ENCODE measurements around the gene ZNF362. TPM values are rescaled to one million over a fixed set of nuclear protein-coding genes. Genes with fewer than 3 reads are reported as not detected.

The ZNF362 gene
- total and polyA plus RNA-seq, 4 donors = 2.3 to 6.3 (median 5.4) TPM

GRCh38 chr1:33261344-33261743 lies 5.1 kb downstream of the ZNF362 start:
- H3K4me1 ChIP-seq (ENCODE audit: control insufficient read depth in 4 of 4, insufficient read depth in 4 of 4, low read length in 3 of 4) = peaks cover 11 to 31% (median 21%) of the 10 kb centered on the region in 4 donors
- no peak overlapping the region for H3K4me3 ChIP-seq (ENCODE audit: low read depth in 1 of 3, low read length in 3 of 3)
- no peaks in the 10 kb centered on the region for H3K27me3 ChIP-seq (ENCODE audit: control insufficient read depth in 4 of 4, insufficient read depth in 4 of 4, low read length in 3 of 4)
- no peak overlapping the region for H3K27ac ChIP-seq (ENCODE audit: low read depth in 1 of 2, low read length in 2 of 2)
- H3K36me3 ChIP-seq (ENCODE audit: control insufficient read depth in 4 of 4, insufficient read depth in 3 of 4, low read depth in 1 of 4, low read length in 3 of 4) = no peaks in the 10 kb centered on the region
- TF ChIP-seq FOXA1 (IDR thresholded peaks at IDR 0.05) (no peak), FOXA2 (IDR thresholded peaks at IDR 0.05) (no peak), RXRA (IDR thresholded peaks at IDR 0.05) (no peak), YY1 (IDR thresholded peaks at IDR 0.05) (no peak), SP1 (IDR thresholded peaks at IDR 0.05) (no peak), TAF1 (conservative IDR thresholded peaks at IDR 0.05) (no peak), CTCF (IDR thresholded peaks at IDR 0.05; ENCODE audit: low read depth, low read length, missing input control) (no peak), RAD21 (IDR thresholded peaks at IDR 0.05) (no peak), JUND (IDR thresholded peaks at IDR 0.05) (no peak)
- TF ChIP-seq, protein P1, sequence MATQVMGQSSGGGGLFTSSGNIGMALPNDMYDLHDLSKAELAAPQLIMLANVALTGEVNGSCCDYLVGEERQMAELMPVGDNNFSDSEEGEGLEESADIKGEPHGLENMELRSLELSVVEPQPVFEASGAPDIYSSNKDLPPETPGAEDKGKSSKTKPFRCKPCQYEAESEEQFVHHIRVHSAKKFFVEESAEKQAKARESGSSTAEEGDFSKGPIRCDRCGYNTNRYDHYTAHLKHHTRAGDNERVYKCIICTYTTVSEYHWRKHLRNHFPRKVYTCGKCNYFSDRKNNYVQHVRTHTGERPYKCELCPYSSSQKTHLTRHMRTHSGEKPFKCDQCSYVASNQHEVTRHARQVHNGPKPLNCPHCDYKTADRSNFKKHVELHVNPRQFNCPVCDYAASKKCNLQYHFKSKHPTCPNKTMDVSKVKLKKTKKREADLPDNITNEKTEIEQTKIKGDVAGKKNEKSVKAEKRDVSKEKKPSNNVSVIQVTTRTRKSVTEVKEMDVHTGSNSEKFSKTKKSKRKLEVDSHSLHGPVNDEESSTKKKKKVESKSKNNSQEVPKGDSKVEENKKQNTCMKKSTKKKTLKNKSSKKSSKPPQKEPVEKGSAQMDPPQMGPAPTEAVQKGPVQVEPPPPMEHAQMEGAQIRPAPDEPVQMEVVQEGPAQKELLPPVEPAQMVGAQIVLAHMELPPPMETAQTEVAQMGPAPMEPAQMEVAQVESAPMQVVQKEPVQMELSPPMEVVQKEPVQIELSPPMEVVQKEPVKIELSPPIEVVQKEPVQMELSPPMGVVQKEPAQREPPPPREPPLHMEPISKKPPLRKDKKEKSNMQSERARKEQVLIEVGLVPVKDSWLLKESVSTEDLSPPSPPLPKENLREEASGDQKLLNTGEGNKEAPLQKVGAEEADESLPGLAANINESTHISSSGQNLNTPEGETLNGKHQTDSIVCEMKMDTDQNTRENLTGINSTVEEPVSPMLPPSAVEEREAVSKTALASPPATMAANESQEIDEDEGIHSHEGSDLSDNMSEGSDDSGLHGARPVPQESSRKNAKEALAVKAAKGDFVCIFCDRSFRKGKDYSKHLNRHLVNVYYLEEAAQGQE (IDR thresholded peaks at IDR 0.05) = no peak
- TF ChIP-seq, protein P2, sequence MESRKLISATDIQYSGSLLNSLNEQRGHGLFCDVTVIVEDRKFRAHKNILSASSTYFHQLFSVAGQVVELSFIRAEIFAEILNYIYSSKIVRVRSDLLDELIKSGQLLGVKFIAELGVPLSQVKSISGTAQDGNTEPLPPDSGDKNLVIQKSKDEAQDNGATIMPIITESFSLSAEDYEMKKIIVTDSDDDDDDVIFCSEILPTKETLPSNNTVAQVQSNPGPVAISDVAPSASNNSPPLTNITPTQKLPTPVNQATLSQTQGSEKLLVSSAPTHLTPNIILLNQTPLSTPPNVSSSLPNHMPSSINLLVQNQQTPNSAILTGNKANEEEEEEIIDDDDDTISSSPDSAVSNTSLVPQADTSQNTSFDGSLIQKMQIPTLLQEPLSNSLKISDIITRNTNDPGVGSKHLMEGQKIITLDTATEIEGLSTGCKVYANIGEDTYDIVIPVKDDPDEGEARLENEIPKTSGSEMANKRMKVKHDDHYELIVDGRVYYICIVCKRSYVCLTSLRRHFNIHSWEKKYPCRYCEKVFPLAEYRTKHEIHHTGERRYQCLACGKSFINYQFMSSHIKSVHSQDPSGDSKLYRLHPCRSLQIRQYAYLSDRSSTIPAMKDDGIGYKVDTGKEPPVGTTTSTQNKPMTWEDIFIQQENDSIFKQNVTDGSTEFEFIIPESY (IDR thresholded peaks at IDR 0.05) = no peak
- TF ChIP-seq, protein P3, sequence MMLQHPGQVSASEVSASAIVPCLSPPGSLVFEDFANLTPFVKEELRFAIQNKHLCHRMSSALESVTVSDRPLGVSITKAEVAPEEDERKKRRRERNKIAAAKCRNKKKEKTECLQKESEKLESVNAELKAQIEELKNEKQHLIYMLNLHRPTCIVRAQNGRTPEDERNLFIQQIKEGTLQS (IDR thresholded peaks at IDR 0.05) = no peak
- H3K9ac ChIP-seq (ENCODE audit: low read depth in 1 of 2, low read length in 2 of 2) = no peak overlapping the region
- 80% methylated on average over 7 of the region's 7 CpGs for WGBS
- H3K9me3 ChIP-seq (ENCODE audit: control insufficient read depth in 4 of 4, low read length in 3 of 4) = no peaks in the 10 kb centered on the region
- DNase-seq (ENCODE audit: low spot score) = no peak

GRCh38 chr1:33263890-33264504 lies 7.7 kb downstream of the ZNF362 start:
- H3K4me1 ChIP-seq (ENCODE audit: control insufficient read depth in 4 of 4, insufficient read depth in 4 of 4, low read length in 3 of 4) = peaks cover 2 to 14% (median 7%) of the 10 kb centered on the region in 4 donors

More at GRCh38 chr1:33263890-33264504, 7.7 kb downstream of the ZNF362 start:
- Histone ChIP-seq H3K27me3 (ENCODE audit: control insufficient read depth in 4 of 4, insufficient read depth in 4 of 4, low read length in 3 of 4) (no peaks in the 10 kb centered on the region), H3K4me3 (ENCODE audit: low read depth in 1 of 3, low read length in 3 of 3) (no peak overlapping the region), H3K9me3 (ENCODE audit: control insufficient read depth in 4 of 4, low read length in 3 of 4) (no peaks in the 10 kb centered on the region), H3K36me3 (ENCODE audit: control insufficient read depth in 4 of 4, insufficient read depth in 3 of 4, low read depth in 1 of 4, low read length in 3 of 4) (no peaks in the 10 kb centered on the region), H3K9ac (ENCODE audit: low read depth in 1 of 2, low read length in 2 of 2) (no peak overlapping the region), H3K27ac (ENCODE audit: low read depth in 1 of 2, low read length in 2 of 2) (no peak overlapping the region)
- 89% methylated on average over 5 of the region's 5 CpGs for WGBS
- DNase-seq (ENCODE audit: low spot score) = no peak
- TF ChIP-seq HNF4A (conservative IDR thresholded peaks at IDR 0.05) = no peak
- TF ChIP-seq NR2F2 (IDR thresholded peaks at IDR 0.05) = no peak
- TF ChIP-seq SP1 (IDR thresholded peaks at IDR 0.05) = no peak
- TF ChIP-seq, protein P2 (IDR thresholded peaks at IDR 0.05) = no peak
- TF ChIP-seq, protein P4, sequence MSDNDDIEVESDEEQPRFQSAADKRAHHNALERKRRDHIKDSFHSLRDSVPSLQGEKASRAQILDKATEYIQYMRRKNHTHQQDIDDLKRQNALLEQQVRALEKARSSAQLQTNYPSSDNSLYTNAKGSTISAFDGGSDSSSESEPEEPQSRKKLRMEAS (IDR thresholded peaks at IDR 0.05) = no peak
- TF ChIP-seq, protein P1 (IDR thresholded peaks at IDR 0.05) = no peak
- TF ChIP-seq FOXA2 (IDR thresholded peaks at IDR 0.05) = no peak
- TF ChIP-seq, protein P3 (IDR thresholded peaks at IDR 0.05) = no peak

Measured in liver (tissue), 9 donors.